Right atrium auricular region (tissue), 2 donors: ENCODE results near the gene ANKRD55. TPM values are rescaled to one million over a fixed set of nuclear protein-coding genes. Genes with fewer than 3 reads are reported as not detected.
"Not testable (repeated sequence)": the region's sequence is repeated elsewhere in the genome, so short reads cannot be mapped to it uniquely, and the experiment has no call there.

ENCODE experiments used
- DNase-seq: peaks from one replicate; pipeline ENCODE4 v3.0.0-alpha.2; 2019; ENCODE audit warnings: low spot score
- H3K27ac ChIP-seq, 2 donors: fragments of 200-600 bp; sonication (generic); 1 replicate in 1 of 2; 2 replicates in 1 of 2; pipeline ENCODE4 v1.5.1; 2016 to 2019
- H3K27me3 ChIP-seq, 2 donors: fragments of 200-600 bp; sonication (generic); one replicate each; pipeline versions ENCODE4 v1.5.1 to v1.6.0; 2017 to 2019
- H3K36me3 ChIP-seq: fragments of 200-600 bp; sonication (generic); one replicate; pipeline ENCODE4 v1.5.1; 2016
- H3K4me1 ChIP-seq, 2 donors: fragments of 200-600 bp; sonication (generic); one replicate each; pipeline versions ENCODE4 v1.5.1 to v1.6.0; 2017 to 2019
- H3K4me3 ChIP-seq, 2 donors: fragments of 200-600 bp; sonication (generic); 1 replicate in 1 of 2; 2 replicates in 1 of 2; pipeline ENCODE4 v1.5.1; 2017 to 2019; ENCODE audit warnings: mild to moderate bottlenecking in 1 of 2, moderate library complexity in 1 of 2
- H3K9me3 ChIP-seq, 2 donors: fragments of 200-600 bp; sonication (generic); one replicate each; pipeline ENCODE4 v1.5.1; 2019
- total RNA-seq, 2 donors: library from RNA; depleted of rRNA; stranded (reverse); fragments of >200 nt; gene quantifications; one replicate each; pipeline ENCODE4 v1.1.0, GENCODE V29; 2016
- TF ChIP-seq, protein P1 (sequence below), 2 donors: fragments of 200-600 bp; sonication (generic); IDR thresholded peaks; one replicate each; pipeline ENCODE4 v1.5.1; 2019; ENCODE audit warnings: antibody characterized with exemption in 2 of 2

ANKRD55 gene
- total RNA-seq, 2 donors from 2014 or later, result 0.20 TPM; not detected in 1

DNA sequence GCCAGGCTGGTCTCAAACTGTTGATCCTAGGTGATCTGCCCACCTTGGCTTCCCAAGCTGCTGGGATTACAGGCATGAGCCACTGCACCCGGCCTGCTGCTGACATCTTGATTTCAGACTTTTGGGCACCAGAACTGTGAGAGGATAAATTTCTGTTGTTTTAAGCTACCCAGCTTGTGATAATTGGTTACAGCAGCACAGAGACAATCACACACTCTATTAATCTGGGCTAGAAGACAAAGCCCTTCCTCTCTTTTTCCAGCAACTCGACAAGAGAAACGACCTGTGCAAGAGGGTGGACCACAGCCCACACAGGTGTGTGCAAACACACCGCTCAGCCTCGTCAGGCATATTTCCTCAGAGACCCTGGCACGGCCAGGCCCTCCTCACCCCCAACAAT lies 4.5 kb downstream of the ANKRD55 start:
- Histone ChIP-seq H3K36me3 (no peaks in the 10 kb centered on the region), H3K4me3 (no peak overlapping the region), H3K27ac (no peak overlapping the region), H3K9me3 (no peaks in the 10 kb centered on the region), H3K4me1 (no peaks in the 10 kb centered on the region), H3K27me3 (no peaks in the 10 kb centered on the region)
- TF ChIP-seq, protein P1, sequence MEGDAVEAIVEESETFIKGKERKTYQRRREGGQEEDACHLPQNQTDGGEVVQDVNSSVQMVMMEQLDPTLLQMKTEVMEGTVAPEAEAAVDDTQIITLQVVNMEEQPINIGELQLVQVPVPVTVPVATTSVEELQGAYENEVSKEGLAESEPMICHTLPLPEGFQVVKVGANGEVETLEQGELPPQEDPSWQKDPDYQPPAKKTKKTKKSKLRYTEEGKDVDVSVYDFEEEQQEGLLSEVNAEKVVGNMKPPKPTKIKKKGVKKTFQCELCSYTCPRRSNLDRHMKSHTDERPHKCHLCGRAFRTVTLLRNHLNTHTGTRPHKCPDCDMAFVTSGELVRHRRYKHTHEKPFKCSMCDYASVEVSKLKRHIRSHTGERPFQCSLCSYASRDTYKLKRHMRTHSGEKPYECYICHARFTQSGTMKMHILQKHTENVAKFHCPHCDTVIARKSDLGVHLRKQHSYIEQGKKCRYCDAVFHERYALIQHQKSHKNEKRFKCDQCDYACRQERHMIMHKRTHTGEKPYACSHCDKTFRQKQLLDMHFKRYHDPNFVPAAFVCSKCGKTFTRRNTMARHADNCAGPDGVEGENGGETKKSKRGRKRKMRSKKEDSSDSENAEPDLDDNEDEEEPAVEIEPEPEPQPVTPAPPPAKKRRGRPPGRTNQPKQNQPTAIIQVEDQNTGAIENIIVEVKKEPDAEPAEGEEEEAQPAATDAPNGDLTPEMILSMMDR (IDR thresholded peaks at IDR 0.05), result no peak
- DNase-seq, result no peak

DNA sequence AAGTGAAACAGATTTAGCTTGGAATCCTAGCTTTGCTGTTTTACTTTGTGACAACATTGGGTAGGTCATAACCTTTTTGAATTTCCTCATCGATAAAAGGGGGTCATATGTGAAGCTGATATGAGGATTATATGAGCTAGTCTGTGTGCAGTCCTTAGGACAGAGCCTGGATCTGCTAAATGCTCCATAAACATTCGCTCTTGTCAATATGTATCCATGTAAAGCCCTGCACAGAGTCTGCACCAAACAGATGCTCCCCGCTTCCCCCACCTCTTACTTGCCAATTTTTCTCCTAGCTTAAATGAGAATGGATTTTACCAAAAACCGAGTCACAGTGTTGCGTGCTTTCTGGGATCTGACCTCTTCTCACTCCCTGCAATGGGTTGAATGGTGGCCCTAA lies 5.4 kb downstream of the ANKRD55 start:
- Histone ChIP-seq H3K27me3 (no peaks in the 10 kb centered on the region), H3K36me3 (no peaks in the 10 kb centered on the region), H3K4me3 (no peak overlapping the region), H3K27ac (no peak overlapping the region), H3K4me1 (no peaks in the 10 kb centered on the region), H3K9me3 (no peaks in the 10 kb centered on the region)
- TF ChIP-seq, protein P1 (IDR thresholded peaks at IDR 0.05), result no peak
- no peak for DNase-seq

DNA sequence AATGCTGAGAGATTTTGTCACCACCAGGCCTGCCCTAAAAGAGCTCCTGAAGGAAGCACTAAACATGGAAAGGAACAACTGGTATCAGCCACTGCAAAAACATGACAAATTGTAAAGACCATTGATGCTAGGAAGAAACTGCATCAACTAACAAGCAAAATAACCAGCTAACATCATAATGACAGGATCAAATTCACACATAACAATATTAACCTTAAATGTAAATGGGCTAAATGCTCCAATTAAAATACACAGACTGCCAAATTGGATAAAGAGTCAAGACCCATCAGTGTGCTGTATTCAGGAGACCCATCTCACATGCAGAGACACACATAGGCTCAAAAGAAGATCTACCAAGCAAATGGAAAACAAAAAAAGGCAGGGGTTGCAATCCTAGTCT lies 9.8 kb downstream of the ANKRD55 start:
- not testable (repeated sequence) for H3K9me3 ChIP-seq, H3K27ac ChIP-seq, H3K27me3 ChIP-seq, H3K4me3 ChIP-seq, H3K36me3 ChIP-seq, DNase-seq, H3K4me1 ChIP-seq

DNA sequence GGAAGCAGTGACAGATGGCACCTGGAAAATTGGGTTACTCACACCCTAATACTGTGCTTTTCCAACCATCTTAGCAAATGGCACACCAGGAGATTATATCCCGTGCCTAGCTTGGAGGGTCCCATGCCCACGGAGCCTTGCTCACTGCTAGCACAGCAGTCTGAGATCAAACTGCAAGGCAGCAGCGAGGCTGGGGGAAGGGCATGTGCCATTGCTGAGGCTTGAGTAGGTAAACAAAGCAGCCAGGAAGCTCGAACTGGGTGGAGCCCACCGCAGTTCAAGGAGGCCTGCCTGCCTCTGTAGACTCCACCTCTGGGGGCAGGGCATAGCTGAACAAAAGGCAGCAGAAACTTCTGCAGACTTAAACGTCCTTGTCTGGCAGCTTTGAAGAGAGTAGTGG lies 11.5 kb downstream of the ANKRD55 start:
- H3K36me3 ChIP-seq, H3K4me3 ChIP-seq, H3K27me3 ChIP-seq, H3K4me1 ChIP-seq, DNase-seq, H3K27ac ChIP-seq: not testable (repeated sequence)
- H3K9me3 ChIP-seq, result peaks cover 0 to 13% of the 10 kb centered on the region in 2 donors

DNA sequence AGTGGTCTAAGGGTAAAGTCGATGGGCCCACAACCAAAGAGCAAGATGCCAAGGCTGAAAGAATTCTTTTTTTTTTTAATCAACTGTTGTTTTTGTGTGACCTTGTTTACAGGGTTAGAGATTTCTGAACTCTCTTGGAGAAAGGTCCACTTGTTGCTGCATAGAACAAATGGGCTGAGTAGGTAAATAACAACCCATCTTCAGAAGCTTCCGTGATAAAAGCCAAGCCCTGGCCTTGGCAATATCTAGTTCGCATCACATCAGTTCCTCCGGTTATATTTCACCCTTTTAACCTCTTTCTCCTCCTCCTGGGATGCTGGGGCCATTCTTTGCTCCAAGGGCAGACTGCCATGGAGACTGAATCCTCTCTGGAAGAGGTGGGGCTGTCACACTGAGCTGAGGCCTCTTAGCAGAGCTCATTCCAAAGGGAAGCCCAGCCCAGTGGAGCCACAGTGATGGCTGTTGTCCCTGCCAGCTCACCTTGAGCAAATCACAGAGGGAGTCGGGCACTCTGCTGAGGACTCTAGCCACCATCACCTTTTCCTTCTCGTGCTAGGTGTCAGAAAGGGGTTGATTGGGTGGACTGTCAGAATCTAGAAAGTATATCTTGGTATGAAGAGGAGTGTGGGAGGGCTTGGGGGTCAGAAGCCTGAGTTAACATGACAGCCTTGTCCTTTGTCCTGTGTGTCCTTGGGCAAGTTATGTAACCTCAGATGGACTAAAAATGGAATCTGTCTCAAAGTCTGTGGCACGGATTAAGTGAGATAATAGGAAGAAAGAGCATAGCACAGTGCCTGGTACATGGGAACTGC lies 17.9 kb downstream of the ANKRD55 start:
- H3K36me3 ChIP-seq, result no peaks in the 10 kb centered on the region
- no peak for DNase-seq
- H3K27ac ChIP-seq, result no peak overlapping the region
- TF ChIP-seq, protein P1 (IDR thresholded peaks at IDR 0.05), result no peak
- no peak overlapping the region for H3K4me3 ChIP-seq
- peaks cover 0 to 13% of the 10 kb centered on the region in 2 donors for H3K9me3 ChIP-seq
- H3K27me3 ChIP-seq, result no peaks in the 10 kb centered on the region
- H3K4me1 ChIP-seq, result no peaks in the 10 kb centered on the region

DNA sequence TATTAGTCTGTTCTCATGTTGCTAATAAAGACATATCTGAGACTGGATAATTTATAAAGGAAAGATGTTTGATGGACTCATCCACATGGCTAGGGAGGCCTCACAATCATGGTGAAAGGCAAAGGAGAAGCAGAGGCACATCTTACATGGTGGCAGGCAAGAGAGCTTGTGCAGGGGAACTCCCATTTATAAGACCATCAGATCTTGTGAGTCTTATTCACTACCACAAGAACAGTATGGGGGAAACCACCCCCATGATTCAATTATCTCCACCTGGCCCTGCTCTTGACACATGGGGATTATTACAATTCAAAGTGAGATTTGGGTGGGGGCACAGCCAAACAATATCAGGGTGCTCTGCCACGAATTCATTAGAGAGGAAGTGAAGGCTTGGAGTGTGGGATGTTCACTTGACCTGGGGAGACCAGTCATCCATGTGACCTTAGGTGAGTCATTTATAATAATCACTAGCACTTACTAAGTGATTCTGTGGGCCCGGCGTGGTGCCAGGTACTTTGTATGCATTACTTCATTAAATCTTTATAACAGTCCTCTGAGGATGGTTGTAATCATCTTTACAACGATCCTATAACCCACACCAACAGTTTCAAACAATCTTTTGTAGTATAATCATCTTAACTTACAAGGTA lies 19.1 kb downstream of the ANKRD55 start:
- not testable (repeated sequence) for H3K4me1 ChIP-seq, H3K27me3 ChIP-seq, H3K36me3 ChIP-seq, DNase-seq, H3K4me3 ChIP-seq, H3K27ac ChIP-seq
- H3K9me3 ChIP-seq, result peaks cover 0 to 13% of the 10 kb centered on the region in 2 donors

DNA sequence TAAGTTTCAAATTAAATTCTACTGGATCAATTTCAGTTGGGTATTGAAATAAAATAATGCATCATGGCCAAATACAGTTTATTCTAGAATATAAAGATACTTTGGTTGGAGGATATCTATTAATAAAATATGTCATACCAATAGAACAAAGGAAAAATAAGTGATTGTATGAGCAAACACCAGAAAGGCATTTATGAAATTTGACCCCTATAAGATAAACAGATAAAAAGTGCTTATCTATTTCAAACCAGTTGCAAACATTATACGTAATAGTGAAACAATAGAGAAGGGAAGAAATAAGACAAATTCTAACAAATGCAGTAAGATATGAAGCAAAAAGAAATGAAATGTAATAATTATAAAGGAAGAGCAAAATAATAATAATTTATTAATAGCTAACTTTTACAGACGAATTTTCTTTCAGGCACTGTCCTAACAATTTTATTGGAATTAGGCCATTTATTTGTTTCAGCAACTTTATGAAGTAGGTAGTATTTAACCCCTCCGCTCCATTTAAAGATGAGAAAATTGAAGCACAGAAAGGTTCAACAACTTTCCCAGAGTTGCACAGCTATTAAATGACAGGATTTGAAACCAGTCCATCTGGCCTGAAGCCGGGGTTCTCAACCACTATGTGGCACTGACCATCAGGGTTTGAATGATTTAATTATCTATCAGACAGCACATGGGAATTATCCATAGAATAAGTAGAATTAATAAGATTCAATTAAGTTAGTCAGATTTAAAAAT lies 20.8 kb downstream of the ANKRD55 start:
- DNase-seq, result no peak
- H3K27ac ChIP-seq, result no peak overlapping the region
- TF ChIP-seq, protein P1 (IDR thresholded peaks at IDR 0.05), result no peak

More for the DNA sequence above, 20.8 kb downstream of the ANKRD55 start:
- Histone ChIP-seq H3K9me3 (peaks cover 0 to 5% of the 10 kb centered on the region in 2 donors), H3K4me3 (no peak overlapping the region), H3K36me3 (no peaks in the 10 kb centered on the region), H3K27me3 (no peaks in the 10 kb centered on the region), H3K4me1 (no peaks in the 10 kb centered on the region)
